ENCODE data around the gene CKMT1A. TPM values are rescaled to one million over a fixed set of nuclear protein-coding genes. Genes with fewer than 3 reads are reported as not detected.

Gene CKMT1A
- polyA plus RNA-seq: 53.6 and 81.7 TPM in 2 replicates

GRCh38 chr15:43693148-43694022, at the start of gene CKMT1A:
CKMT1A (plus strand) TSS chr15:43693859; CDS start chr15:43694051, 192 bp downstream.

GRCh38 chr15:43648649-43649429, 44.8 kb upstream of the CKMT1A start, which contains the start of gene CATSPER2:
CATSPER2 (minus strand) TSS chr15:43648844; CDS start chr15:43648061, 783 bp downstream.

GRCh38 chr15:43746245-43746902, 52.7 kb downstream of the CKMT1A start, which contains the start of gene PDIA3:
PDIA3 (plus strand) TSS chr15:43746438; CDS start chr15:43746540, 102 bp downstream.

Other genes with a start within 250 kb of the CKMT1A start
- 18.8 and 30.5 TPM in 2 replicates for gene TP53BP1, start 200.7 kb upstream of the CKMT1A start, polyA plus RNA-seq
- 27.2 and 34.5 TPM in 2 replicates for gene MAP1A, start 176.3 kb upstream of the CKMT1A start, polyA plus RNA-seq
- 6.4 and 6.9 TPM in 2 replicates for gene PPIP5K1, start 103.7 kb upstream of the CKMT1A start, polyA plus RNA-seq
- 73.4 and 92.8 TPM in 2 replicates for gene CKMT1B, start 99.8 kb upstream of the CKMT1A start, polyA plus RNA-seq
- 0.69 and 1.5 TPM in 2 replicates for gene STRC, start 75.1 kb upstream of the CKMT1A start, polyA plus RNA-seq
- 8.9 and 13.0 TPM in 2 replicates for gene CATSPER2, start 45.0 kb upstream of the CKMT1A start, polyA plus RNA-seq
- gene PDIA3, start 52.6 kb downstream of the CKMT1A start, polyA plus RNA-seq: 153 and 226 TPM in 2 replicates
- gene ELL3, start 83.1 kb downstream of the CKMT1A start, polyA plus RNA-seq: not detected in 2 replicates
- 1,942 and 2,090 TPM in 2 replicates for gene SERF2, start 98.5 kb downstream of the CKMT1A start, polyA plus RNA-seq
- not detected in 2 replicates for gene SERINC4, start 106.4 kb downstream of the CKMT1A start, polyA plus RNA-seq
- gene HYPK, start 106.7 kb downstream of the CKMT1A start, polyA plus RNA-seq: 13.9 and 21.5 TPM in 2 replicates
- gene MFAP1, start 130.8 kb downstream of the CKMT1A start, polyA plus RNA-seq: 18.5 and 20.9 TPM in 2 replicates
- gene WDR76, start 133.1 kb downstream of the CKMT1A start, polyA plus RNA-seq: 0.15 TPM in 1 of 2 replicates, not detected in the other